EL (cell line): ENCODE data around the gene HEPACAM2.

Source experiments
- DNase-seq: peaks from one replicate; pipeline ENCODE4 v3.0.0-alpha.2; 2016

HEPACAM2 gene

DNA sequence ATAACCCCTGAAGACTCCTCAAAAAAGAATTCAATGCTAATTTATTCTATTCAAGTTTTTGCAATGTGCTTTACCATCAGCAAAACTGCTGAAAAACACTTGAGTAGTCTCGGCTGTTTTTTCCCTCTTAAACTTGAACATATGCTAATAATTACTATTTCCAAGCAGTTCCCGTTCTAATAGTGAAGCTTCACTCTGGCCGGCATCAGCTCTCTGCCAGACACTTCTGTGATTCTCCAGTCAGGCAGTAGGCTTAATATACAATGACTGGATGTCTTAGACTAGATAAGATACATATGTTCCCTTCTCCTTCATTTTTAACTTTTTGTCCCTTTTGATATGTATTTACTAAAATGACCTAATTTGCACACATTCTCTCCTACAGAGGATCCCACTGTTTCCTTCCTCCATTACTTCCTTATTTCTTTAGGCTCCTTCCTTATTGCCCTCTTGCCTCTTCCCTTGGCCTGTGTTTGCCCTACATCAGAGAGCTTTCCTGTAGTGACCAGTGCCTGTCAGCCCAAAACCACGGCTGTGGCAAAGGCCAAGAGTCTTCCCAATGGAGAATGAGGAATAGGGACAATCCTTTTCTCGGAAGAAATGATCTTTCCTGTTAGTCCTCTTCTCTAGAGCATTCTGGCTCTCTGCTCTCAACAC lies 23.5 kb downstream of the HEPACAM2 start:
- no peak for DNase-seq

GRCh38 chr7:93198472-93198871 lies 27.8 kb downstream of the HEPACAM2 start:
- DNase-seq: no peak

GRCh38 chr7:93196336-93196735 lies 29.9 kb downstream of the HEPACAM2 start:
- DNase-seq: no peak

GRCh38 chr7:93194386-93194785 lies 31.9 kb downstream of the HEPACAM2 start:
- peak; percentile 15 for DNase-seq

- DNase-seq: no peak
Measured at GRCh38 chr7:93188870-93189634, 37.2 kb downstream of the HEPACAM2 start.

- DNase-seq: peak; percentile 35
Measured at GRCh38 chr7:93185303-93186027, 40.8 kb downstream of the HEPACAM2 start.

DNA sequence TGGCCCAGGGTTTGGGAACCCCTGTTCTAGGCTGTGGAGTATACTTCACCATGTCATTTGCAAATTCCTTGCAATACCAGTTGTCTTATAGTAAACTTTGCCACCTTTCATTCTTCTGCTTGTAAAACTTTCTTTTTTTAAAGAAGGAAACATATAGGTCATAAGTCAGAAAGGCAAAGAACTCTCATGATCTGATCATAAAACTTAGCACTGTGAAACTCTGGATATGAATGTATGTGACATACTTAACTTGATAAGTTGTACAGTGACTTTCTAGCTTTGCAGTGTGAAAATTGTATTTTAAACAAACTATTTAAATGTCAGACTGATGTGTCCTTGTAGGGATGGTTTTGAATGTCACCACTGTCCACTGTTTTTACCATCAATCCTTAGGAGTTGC lies 47.1 kb downstream of the HEPACAM2 start:
- DNase-seq: no peak

- no peak for DNase-seq
Measured at GRCh38 chr7:93178213-93178612, 48.1 kb downstream of the HEPACAM2 start.

DNA sequence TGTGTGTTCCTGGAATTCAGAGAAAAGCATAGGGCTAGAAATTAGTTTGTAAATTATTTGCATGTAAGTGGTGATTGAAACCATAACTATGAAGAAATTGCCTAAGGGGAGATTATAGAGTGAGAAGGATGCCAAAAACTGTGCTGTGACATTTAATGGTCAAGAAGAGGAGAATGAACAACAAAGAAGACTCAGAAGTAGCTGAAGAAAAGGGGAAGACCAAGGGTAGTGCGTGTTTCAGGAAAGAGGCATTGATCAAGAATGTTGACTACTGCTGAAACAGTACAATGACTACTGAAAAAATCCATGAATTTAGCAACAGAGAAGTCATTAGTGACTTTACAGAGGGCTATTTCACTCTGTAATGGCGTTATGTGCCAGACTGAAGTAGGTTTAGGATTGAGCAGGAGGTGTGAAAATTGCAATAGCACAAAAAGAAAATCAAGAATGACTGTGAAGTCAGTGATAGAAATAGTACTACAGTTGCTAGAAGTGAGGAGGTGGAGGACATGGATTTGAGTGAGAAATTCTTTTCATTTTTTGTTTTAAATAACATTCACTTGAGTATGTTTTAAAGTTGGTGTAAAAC lies 49.2 kb downstream of the HEPACAM2 start:
- DNase-seq: peak; percentile 24

DNA sequence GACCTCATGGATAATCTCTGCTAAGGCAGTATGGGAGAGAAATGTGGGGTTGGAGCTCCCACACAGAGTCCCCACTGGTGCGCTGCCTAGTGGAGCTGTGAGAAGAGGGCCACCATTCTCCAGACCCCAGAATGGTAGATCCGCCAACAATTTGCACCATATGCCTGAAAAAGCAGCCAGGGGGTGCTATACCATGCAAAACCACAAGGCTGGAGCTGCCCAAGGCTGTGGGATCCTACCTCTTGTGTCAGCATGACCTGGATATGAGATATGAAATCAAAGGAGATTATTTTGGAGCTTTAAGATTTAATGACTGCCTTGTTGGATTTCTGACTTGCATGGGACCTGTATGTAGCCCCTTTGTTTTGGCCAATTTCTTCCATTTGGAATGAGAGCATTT lies 51.0 kb downstream of the HEPACAM2 start:
- DNase-seq: no peak

- no peak for DNase-seq
Measured at GRCh38 chr7:93172683-93173082, 53.6 kb downstream of the HEPACAM2 start.

DNA sequence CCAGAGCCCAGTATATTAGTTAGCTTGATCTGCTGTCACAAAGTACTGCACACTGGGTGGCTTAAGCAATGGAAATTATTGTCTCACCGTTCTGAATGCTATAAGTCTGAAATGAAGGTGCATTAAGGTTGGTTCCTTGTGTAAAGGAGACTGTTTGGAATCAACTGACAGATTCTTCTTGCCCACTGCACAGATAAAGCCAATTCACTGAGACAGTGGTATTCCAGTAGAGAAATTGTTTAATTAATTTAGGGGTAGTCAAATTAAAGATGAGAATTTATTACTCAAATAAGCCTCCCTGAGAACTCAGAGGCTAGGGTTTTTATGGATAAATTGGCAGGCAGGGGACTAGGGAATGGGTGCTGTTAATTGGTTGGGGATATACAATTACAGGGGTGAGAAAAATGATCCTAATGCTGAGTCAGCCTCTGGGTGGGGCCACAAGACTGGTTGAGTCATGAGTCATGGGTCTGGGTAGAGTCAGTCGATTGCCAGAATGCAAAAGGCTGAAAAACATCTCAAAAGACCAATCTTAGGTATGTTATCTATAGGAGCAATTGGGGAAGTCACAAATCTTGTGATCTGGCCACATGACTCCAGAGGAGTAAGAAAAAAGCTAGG lies 54.6 kb downstream of the HEPACAM2 start:
- DNase-seq: peak; percentile 16

- no peak for DNase-seq
Measured at GRCh38 chr7:93165447-93165846, 60.8 kb downstream of the HEPACAM2 start.

- no peak for DNase-seq
Measured at GRCh38 chr7:93164766-93165165, 61.5 kb downstream of the HEPACAM2 start.

- DNase-seq: peak; percentile 23
Measured at GRCh38 chr7:93161181-93161762, 65.0 kb downstream of the HEPACAM2 start.

- peak; percentile 46 for DNase-seq
Measured at GRCh38 chr7:93160410-93160809, 65.9 kb downstream of the HEPACAM2 start.

GRCh38 chr7:93159490-93159889 lies 66.8 kb downstream of the HEPACAM2 start:
- DNase-seq: peak; percentile 58

GRCh38 chr7:93156884-93157283 lies 69.4 kb downstream of the HEPACAM2 start:
- DNase-seq: peak; percentile 61

DNA sequence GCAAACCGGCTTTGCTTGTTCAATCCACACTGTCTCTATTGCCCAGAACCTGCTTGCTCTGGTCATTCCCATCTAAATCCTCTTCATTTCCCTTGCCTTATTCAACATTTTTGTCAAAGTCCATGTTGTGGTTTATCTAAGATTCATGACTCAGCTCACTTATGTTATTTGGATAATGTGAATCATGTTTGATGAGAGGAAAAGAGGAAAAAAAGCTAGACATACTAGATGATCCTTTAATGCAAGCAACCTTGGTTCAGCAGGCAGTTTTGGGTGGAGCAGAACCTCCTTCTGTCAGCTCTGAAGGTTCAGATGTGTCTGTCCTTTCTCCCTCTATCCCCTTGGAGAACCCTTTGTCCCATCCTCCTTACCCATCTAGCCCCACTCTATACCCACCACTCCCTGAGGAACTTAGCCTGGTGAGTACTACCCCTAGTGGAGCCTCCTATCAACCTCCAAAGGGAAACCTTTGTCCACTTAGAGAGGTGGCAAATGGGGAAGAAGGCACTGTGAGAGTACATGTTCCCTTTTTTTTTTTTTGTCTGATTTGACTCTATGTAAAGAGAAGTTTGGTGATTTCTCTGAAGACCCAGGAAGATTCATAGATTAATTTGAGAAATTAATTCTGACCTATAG lies 76.0 kb downstream of the HEPACAM2 start:
- DNase-seq: peak; percentile 67

DNA sequence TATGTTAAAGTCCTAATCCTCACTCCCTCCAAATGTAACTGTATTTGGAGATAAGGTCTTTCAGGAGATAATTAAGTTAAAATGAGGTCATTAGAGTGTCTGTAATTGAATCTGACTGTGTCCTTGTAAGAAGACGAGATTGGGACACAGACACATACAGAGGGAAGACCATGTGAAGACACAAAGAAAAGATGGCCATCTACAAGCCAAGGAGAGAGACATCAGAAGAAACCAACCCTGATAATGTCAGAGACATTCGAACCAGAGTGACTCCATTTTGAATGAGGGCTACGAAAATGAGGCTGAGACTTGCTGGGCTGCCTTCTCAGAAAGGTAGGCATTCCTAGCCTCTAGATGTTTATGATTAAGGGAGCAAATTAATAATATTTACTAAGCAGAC lies 77.5 kb downstream of the HEPACAM2 start:
- DNase-seq: no peak

DNA sequence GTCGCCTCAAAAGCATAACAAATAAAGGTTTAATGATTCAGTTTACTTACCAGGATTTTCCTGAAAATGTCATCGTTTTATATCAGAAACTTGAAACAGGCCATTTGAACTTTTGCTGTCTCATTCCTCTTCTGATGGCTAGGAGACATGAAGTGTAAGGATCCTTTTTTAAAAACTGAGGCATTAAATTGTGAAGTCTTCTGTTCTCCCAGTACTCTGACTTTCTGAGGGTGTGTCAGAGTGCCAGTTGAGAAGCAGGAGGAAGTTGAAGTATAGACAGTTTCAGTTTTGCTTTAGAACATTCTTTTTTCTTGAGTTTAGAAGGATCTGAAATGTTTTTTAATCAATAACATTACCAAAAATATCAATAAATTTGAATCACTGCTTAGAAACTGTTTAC lies 78.1 kb downstream of the HEPACAM2 start, which contains the start of gene SAMD9L:
Gene SAMD9L, minus strand, starts transcription at position 242 of the 400 bp plus-strand sequence. CDS start 12,414 bp downstream, outside the sequence.
- peak; percentile 44 for DNase-seq

DNA sequence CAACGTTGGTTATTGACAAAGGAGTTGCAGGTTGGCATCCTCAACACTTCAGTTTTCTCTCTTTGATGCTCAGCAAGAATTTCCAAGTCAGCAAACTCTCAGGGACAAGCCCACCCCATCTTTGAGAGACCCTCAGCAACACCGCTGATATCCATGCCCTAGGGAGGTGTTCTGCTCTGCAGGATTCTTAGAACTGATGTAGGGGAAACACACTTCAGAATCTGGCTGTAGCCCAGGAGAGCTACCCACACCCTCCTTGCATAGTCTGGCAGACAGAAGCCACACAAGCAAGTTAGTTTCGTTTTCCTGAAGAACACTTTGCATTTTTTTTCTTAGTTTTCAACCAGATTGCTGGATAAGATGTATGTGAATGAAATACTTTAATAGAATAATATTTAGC lies 78.9 kb downstream of the HEPACAM2 start:
- peak; percentile 67 for DNase-seq
